ENCODE results near the gene GPR85. TPM values are rescaled to one million over a fixed set of nuclear protein-coding genes. Genes with fewer than 3 reads are reported as not detected.

GPR85 gene, protein sequence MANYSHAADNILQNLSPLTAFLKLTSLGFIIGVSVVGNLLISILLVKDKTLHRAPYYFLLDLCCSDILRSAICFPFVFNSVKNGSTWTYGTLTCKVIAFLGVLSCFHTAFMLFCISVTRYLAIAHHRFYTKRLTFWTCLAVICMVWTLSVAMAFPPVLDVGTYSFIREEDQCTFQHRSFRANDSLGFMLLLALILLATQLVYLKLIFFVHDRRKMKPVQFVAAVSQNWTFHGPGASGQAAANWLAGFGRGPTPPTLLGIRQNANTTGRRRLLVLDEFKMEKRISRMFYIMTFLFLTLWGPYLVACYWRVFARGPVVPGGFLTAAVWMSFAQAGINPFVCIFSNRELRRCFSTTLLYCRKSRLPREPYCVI
- 1.5 TPM for total RNA-seq

DNA sequence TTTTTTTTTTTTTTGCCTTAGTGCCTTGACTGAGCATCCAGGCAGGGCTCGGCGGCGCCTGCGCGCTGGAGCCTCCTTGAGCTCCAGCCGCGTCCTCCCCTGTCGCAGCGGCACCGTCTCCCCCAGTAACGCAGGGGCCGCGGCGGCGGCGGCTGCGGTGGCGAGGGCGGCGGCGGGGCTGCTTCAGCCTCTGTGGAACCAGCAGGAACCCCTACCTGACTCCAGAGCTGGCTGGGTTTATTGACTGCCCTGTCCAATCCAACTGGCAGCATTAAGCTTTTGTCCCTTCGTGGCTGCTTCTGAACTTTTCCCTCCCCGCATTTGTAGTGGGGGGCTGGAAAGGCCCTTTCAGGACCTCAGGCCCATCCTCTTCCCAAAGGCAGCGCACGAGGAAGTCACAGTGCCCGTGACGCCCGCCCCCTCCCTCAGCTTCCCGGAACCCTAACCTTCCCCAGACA is at the start of gene GPR85:
TSS of gene GPR85 (minus strand) at position 397 of the 458 bp plus-strand sequence. CDS start 2,106 bp downstream, outside the sequence.

DNA sequence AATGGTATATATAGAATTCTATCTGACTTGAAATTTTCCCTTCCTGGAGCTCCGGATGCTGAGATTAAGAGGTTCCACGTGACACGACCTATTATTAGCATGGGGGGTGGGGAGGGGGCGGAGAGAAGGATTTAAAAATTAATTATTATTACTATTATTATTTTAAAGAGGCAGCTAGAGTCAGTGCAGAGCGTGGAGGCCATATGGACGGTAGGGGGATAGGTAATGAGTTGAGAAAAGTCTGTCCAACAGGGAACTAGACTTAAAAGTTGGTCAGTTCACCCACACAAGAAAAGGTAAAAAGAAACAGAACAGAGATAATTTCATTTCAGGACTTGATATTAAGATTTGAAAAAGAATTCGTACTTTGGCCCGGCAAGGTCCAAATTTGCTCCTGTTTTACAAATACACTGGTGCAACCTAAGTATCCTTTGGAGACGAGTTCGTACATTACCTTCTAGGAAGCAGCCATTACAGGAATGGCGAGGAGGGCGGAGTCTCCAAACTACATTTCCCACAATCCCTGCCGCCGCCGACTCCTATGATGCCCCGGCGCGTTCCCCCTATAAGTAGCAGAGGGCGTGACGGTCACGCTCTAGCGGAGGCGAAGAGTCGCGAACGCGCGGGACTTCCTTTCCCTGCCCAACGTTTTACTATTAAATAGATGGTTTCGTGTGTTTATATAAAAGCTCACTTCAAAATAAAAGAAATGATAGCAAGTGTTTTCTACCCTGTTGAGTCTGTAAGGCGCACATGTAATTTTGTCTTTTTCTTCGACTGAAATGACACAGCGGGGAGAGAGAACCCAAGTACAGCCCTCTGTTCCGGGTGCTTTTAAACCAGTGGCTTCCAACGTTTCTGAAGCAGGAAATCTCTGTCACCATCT is 31.7 kb upstream of the GPR85 start, which contains the start of gene SMIM30:
TSS of gene SMIM30 (minus strand) at position 481 of the 886 bp plus-strand sequence. CDS start 976 bp downstream, outside the sequence.

Other genes starting within 250 kb of the GPR85 start
- 44.4 TPM for gene SMIM30, start 31.7 kb upstream of the GPR85 start, total RNA-seq